ENCODE results near the gene PLEKHG5. TPM values are rescaled to one million over a fixed set of nuclear protein-coding genes. Genes with fewer than 3 reads are reported as not detected.

Gene PLEKHG5
- total RNA-seq, 2 experiments from 2014 or later = 5.0 to 6.1 TPM

- H3K27ac ChIP-seq (ENCODE audit: low read depth in 1 of 2, low read length in 2 of 2) = no peak overlapping the region
- intact Hi-C loops (cut with DNase I, micrococcal nuclease) = loop anchor here in 1 of 2 experiments (2.0 kb wide), 1 partner anchor 25 kb away; no protein-coding TSS in a partner anchor
- no peak for DNase-seq
- TF ChIP-seq CTCF (IDR thresholded peaks at IDR 0.05) = no peak
- peaks cover 38% of the 10 kb centered on the region for H3K4me1 Mint-ChIP-seq (ENCODE audit: low read depth)
- ChIA-PET POLR2A (interaction anchor here (0.9 to 7.2 kb wide), 4 partner anchors 10 to 15 kb away, joined by 4 to 61 read pairs (median 22); partner anchors contain the start of gene TNFRSF25), CTCF (interaction anchor here (1.3 to 5.1 kb wide), 6 partner anchors 9 to 204 kb away, joined by 3 to 34 read pairs (median 10); partner anchors contain the start of gene TNFRSF25)
- H3K36me3 ChIP-seq (ENCODE audit: insufficient read depth, low read length) = no peaks in the 10 kb centered on the region
- no peak overlapping the region for H3K27ac Mint-ChIP-seq
- peaks cover 51% of the 10 kb centered on the region for H3K4me1 ChIP-seq (ENCODE audit: insufficient read depth, low read length)
- no peak for ATAC-seq (ENCODE audit: poor library complexity)
- H3K27me3 Mint-ChIP-seq = peaks cover 55% of the 10 kb centered on the region
- H3K27me3 ChIP-seq (ENCODE audit: control insufficient read depth in 1 of 2, insufficient read depth in 2 of 2, low read length in 2 of 2) = peaks cover 44 to 45% of the 10 kb centered on the region in 2 experiments
- H3K4me3 ChIP-seq (ENCODE audit: low read length) = no peak overlapping the region
- H3K4me3 Mint-ChIP-seq = peak overlapping the region; percentile 71
- peaks cover 0 to 16% of the 10 kb centered on the region in 2 experiments for H3K9me3 ChIP-seq (ENCODE audit: control insufficient read depth in 1 of 2, insufficient read depth in 1 of 2, low read length in 2 of 2)
- H3K9me3 Mint-ChIP-seq = no peaks in the 10 kb centered on the region
- H3K36me3 Mint-ChIP-seq (ENCODE audit: low read depth) = no peaks in the 10 kb centered on the region
Observed at GRCh38 chr1:6450005-6450450, 41.4 kb downstream of the PLEKHG5 start.

GRCh38 chr1:6448749-6449631, 42.5 kb downstream of the PLEKHG5 start:
- peaks cover 0 to 16% of the 10 kb centered on the region in 2 experiments for H3K9me3 ChIP-seq (ENCODE audit: control insufficient read depth in 1 of 2, insufficient read depth in 1 of 2, low read length in 2 of 2)
- ChIA-PET POLR2A (interaction anchor here (0.5 to 7.2 kb wide), 5 partner anchors 9 to 46 kb away, joined by 3 to 61 read pairs (median 5); partner anchors contain the start of gene TNFRSF25), CTCF (interaction anchor here (0.8 to 5.1 kb wide), 11 partner anchors 9 to 204 kb away, joined by 3 to 34 read pairs (median 6); partner anchors contain the start of gene TNFRSF25)
- H3K27me3 Mint-ChIP-seq = peaks cover 60% of the 10 kb centered on the region
- no peaks in the 10 kb centered on the region for H3K36me3 Mint-ChIP-seq (ENCODE audit: low read depth)
- ATAC-seq (ENCODE audit: poor library complexity) = peak; percentile 39
- no peaks in the 10 kb centered on the region for H3K36me3 ChIP-seq (ENCODE audit: insufficient read depth, low read length)
- H3K27ac Mint-ChIP-seq = no peak overlapping the region
- H3K4me3 ChIP-seq (ENCODE audit: low read length) = no peak overlapping the region
- TF ChIP-seq CTCF (IDR thresholded peaks at IDR 0.05) = no peak
- peaks cover 42% of the 10 kb centered on the region for H3K4me1 Mint-ChIP-seq (ENCODE audit: low read depth)
- peaks cover 48% of the 10 kb centered on the region for H3K4me1 ChIP-seq (ENCODE audit: insufficient read depth, low read length)
- H3K27ac ChIP-seq (ENCODE audit: low read depth in 1 of 2, low read length in 2 of 2) = no peak overlapping the region
- peak in 6 of 14 experiments; percentile 37 to 80 (median 52) for DNase-seq
- peaks cover 42 to 53% of the 10 kb centered on the region in 2 experiments for H3K27me3 ChIP-seq (ENCODE audit: control insufficient read depth in 1 of 2, insufficient read depth in 2 of 2, low read length in 2 of 2)
- intact Hi-C loops (cut with DNase I, micrococcal nuclease) = no loop called here
- H3K4me3 Mint-ChIP-seq = peak overlapping the region; percentile 71
- no peaks in the 10 kb centered on the region for H3K9me3 Mint-ChIP-seq

Data from CD4-positive, alpha-beta T cell (primary cell).